ENCODE measurements around the gene HAPLN3.

The HAPLN3 gene

GRCh38 chr15:88920186-88920891 lies 25.0 kb upstream of the HAPLN3 start:
- H2AFZ ChIP-seq (ENCODE audit: low read length) = no peak overlapping the region
- no peaks in the 10 kb centered on the region for H4K20me1 ChIP-seq (ENCODE audit: insufficient read depth, low read length, poor library complexity, severe bottlenecking)
- H3K9me2 ChIP-seq (replicated peaks; ENCODE audit: low read depth, low read length) = no peaks in the 10 kb centered on the region
- no peaks in the 10 kb centered on the region for H3K79me2 ChIP-seq (ENCODE audit: insufficient read depth, low read length)
- H3F3A ChIP-seq (ENCODE audit: low read depth) = no peaks in the 10 kb centered on the region
- H3K27me3 ChIP-seq (ENCODE audit: insufficient read depth, low read length, poor library complexity, severe bottlenecking) = no peaks in the 10 kb centered on the region
- TF ChIP-seq CTCF (conservative IDR thresholded peaks at IDR 0.05; ENCODE audit: low read length) (no peak), EZH2phosphoT487 (IDR thresholded peaks at IDR 0.05; ENCODE audit: borderline replicate concordance) (no peak)
- H3K9me3 ChIP-seq (ENCODE audit: insufficient read depth, low read depth, low read length) = no peaks in the 10 kb centered on the region
- H3K4me3 ChIP-seq (ENCODE audit: low read length, poor library complexity, severe bottlenecking) = no peak overlapping the region
- H3K4me2 ChIP-seq (ENCODE audit: low read depth, low read length, poor library complexity, severe bottlenecking) = no peak overlapping the region
- H3K4me1 ChIP-seq (ENCODE audit: insufficient read depth, low read length, poor library complexity, severe bottlenecking) = peaks cover 4% of the 10 kb centered on the region
- no peak overlapping the region for H3K9ac ChIP-seq (ENCODE audit: low read depth, low read length, poor library complexity, severe bottlenecking)
- no peaks in the 10 kb centered on the region for H3K36me3 ChIP-seq (ENCODE audit: insufficient read depth, low read length)

GRCh38 chr15:88918738-88919137 lies 23.4 kb upstream of the HAPLN3 start:
- Histone ChIP-seq H2AFZ (ENCODE audit: low read length) (no peak overlapping the region), H3F3A (ENCODE audit: low read depth) (no peaks in the 10 kb centered on the region), H3K4me3 (ENCODE audit: low read length, poor library complexity, severe bottlenecking) (no peak overlapping the region), H4K20me1 (ENCODE audit: insufficient read depth, low read length, poor library complexity, severe bottlenecking) (no peaks in the 10 kb centered on the region), H3K9me3 (ENCODE audit: insufficient read depth, low read depth, low read length) (no peaks in the 10 kb centered on the region), H3K4me1 (ENCODE audit: insufficient read depth, low read length, poor library complexity, severe bottlenecking) (peaks cover 9% of the 10 kb centered on the region), H3K4me2 (ENCODE audit: low read depth, low read length, poor library complexity, severe bottlenecking) (peak overlapping the region; percentile 2), H3K36me3 (ENCODE audit: insufficient read depth, low read length) (no peaks in the 10 kb centered on the region), H3K79me2 (ENCODE audit: insufficient read depth, low read length) (no peaks in the 10 kb centered on the region), H3K9ac (ENCODE audit: low read depth, low read length, poor library complexity, severe bottlenecking) (no peak overlapping the region), H3K27me3 (ENCODE audit: insufficient read depth, low read length, poor library complexity, severe bottlenecking) (no peaks in the 10 kb centered on the region), H3K9me2 (replicated peaks; ENCODE audit: low read depth, low read length) (no peaks in the 10 kb centered on the region)
- TF ChIP-seq EZH2phosphoT487 (IDR thresholded peaks at IDR 0.05; ENCODE audit: borderline replicate concordance) = no peak
- no peak for TF ChIP-seq CTCF (conservative IDR thresholded peaks at IDR 0.05; ENCODE audit: low read length)

- H3K36me3 ChIP-seq (ENCODE audit: insufficient read depth, low read length) = no peaks in the 10 kb centered on the region
- H3K4me2 ChIP-seq (ENCODE audit: low read depth, low read length, poor library complexity, severe bottlenecking) = no peak overlapping the region
- peaks cover 11% of the 10 kb centered on the region for H3K4me1 ChIP-seq (ENCODE audit: insufficient read depth, low read length, poor library complexity, severe bottlenecking)
- no peak overlapping the region for H2AFZ ChIP-seq (ENCODE audit: low read length)
- H3K9me3 ChIP-seq (ENCODE audit: insufficient read depth, low read depth, low read length) = no peaks in the 10 kb centered on the region
- H3K9me2 ChIP-seq (replicated peaks; ENCODE audit: low read depth, low read length) = no peaks in the 10 kb centered on the region
- H3K79me2 ChIP-seq (ENCODE audit: insufficient read depth, low read length) = peaks cover 3% of the 10 kb centered on the region
- H3K9ac ChIP-seq (ENCODE audit: low read depth, low read length, poor library complexity, severe bottlenecking) = no peak overlapping the region
- H3F3A ChIP-seq (ENCODE audit: low read depth) = no peaks in the 10 kb centered on the region
- TF ChIP-seq EZH2phosphoT487 (IDR thresholded peaks at IDR 0.05; ENCODE audit: borderline replicate concordance) = no peak
- TF ChIP-seq CTCF (conservative IDR thresholded peaks at IDR 0.05; ENCODE audit: low read length) = no peak
- H3K27me3 ChIP-seq (ENCODE audit: insufficient read depth, low read length, poor library complexity, severe bottlenecking) = no peaks in the 10 kb centered on the region
- no peak overlapping the region for H3K4me3 ChIP-seq (ENCODE audit: low read length, poor library complexity, severe bottlenecking)
- no peaks in the 10 kb centered on the region for H4K20me1 ChIP-seq (ENCODE audit: insufficient read depth, low read length, poor library complexity, severe bottlenecking)
These were observed 22.4 kb upstream of the HAPLN3 start for GRCh38 chr15:88917760-88918159.
